A673 (cell line): ENCODE data around the gene TMEM125. TPM values are rescaled to one million over a fixed set of nuclear protein-coding genes. Genes with fewer than 3 reads are reported as not detected.

Source experiments
- BruUV-seq: library from RNA; stranded (reverse); fragments of 400-500 nt; replicated peaks from 2 replicates; lab custom pipeline; 2021; lab: Mats Ljungman, UMichigan
- CTCF ChIA-PET: fragments of 300-600 bp; sonication (Branson Sonifier 250); formaldehyde crosslinking; loops from one replicate; lab custom pipeline; 2022; ENCODE audit warnings: antibody characterized with exemption; lab: Charles Lee
- POLR2A ChIA-PET: fragments of 300-600 bp; sonication (Branson Sonifier 250); formaldehyde crosslinking; loops from one replicate; lab custom pipeline; 2022; ENCODE audit warnings: antibody characterized with exemption; ENCODE audit not compliant: low non-redundant PET; lab: Charles Lee
- DNase-seq: peaks from one replicate; pipeline ENCODE4 v3.0.0-alpha.2; 2015; ENCODE audit warnings: low spot score
- H3K27ac ChIP-seq: fragments of 200-600 bp; sonication (generic); 2 replicates; pipeline ENCODE4 v1.5.1; 2016; ENCODE audit warnings: mixed run types, low read depth, mild to moderate bottlenecking, mixed read lengths, antibody characterized with exemption, low read length; ENCODE audit not compliant: poor library complexity, severe bottlenecking
- H3K27me3 ChIP-seq: fragments of 200-600 bp; sonication (generic); replicated peaks from 2 replicates; pipeline ENCODE4 v1.6.1; 2017; ENCODE audit warnings: mixed run types, low read depth, mild to moderate bottlenecking, mixed read lengths, antibody characterized with exemption, low read length; ENCODE audit not compliant: insufficient read depth, poor library complexity
- H3K36me3 ChIP-seq: fragments of 200-600 bp; sonication (generic); 2 replicates; pipeline ENCODE4 v1.6.1; 2016; ENCODE audit warnings: mixed run types, mild to moderate bottlenecking, mixed read lengths, antibody characterized with exemption, low read length; ENCODE audit not compliant: insufficient read depth, poor library complexity, severe bottlenecking
- H3K4me1 ChIP-seq: fragments of 200-600 bp; sonication (generic); 2 replicates; pipeline ENCODE4 v1.6.1; 2017; ENCODE audit warnings: mixed run types, mild to moderate bottlenecking, mixed read lengths, antibody characterized with exemption, low read length; ENCODE audit not compliant: insufficient read depth, poor library complexity, severe bottlenecking
- H3K4me3 ChIP-seq: fragments of 200-600 bp; sonication (generic); 2 replicates; pipeline ENCODE4 v1.5.1; 2016; ENCODE audit warnings: low read depth, mixed run types, mild to moderate bottlenecking, mixed read lengths, low read length; ENCODE audit not compliant: poor library complexity, severe bottlenecking
- H3K9me3 ChIP-seq: fragments of 200-600 bp; sonication (generic); 2 replicates; pipeline ENCODE4 v1.6.1; 2016; ENCODE audit warnings: mixed run types, low read depth, mild to moderate bottlenecking, mixed read lengths, antibody characterized with exemption, low read length; ENCODE audit not compliant: poor library complexity, severe bottlenecking
- CTCF ChIP-seq: fragments of 300-800, 200-600 bp; sonication (generic); conservative IDR thresholded peaks from 2 replicates; pipeline ENCODE4 v1.5.1; 2017; ENCODE audit warnings: low read depth, mild to moderate bottlenecking, antibody characterized with exemption, low read length, moderate library complexity, mixed read lengths
- EZH2 ChIP-seq: fragments of 200-600 bp; sonication (generic); IDR thresholded peaks from 2 replicates; pipeline ENCODE4 v1.6.1; 2017; ENCODE audit warnings: borderline replicate concordance, low read depth, mild to moderate bottlenecking, mixed read lengths, antibody characterized with exemption, low read length; ENCODE audit not compliant: poor library complexity, severe bottlenecking
- intact Hi-C: fragments of 100-400 bp; cut with micrococcal nuclease; formaldehyde crosslinking; loops from one replicate; pipeline ENCODE4 v1.10.0; 2022; ENCODE audit not compliant: unreplicated experiment
- total RNA-seq: library from RNA; stranded (reverse); gene quantifications from 2 replicates; pipeline ENCODE4 v1.2.3, GENCODE V29; 2021

The TMEM125 gene
- total RNA-seq, 1 experiment from 2014 or later: not detected

- Histone ChIP-seq H3K9me3 (no peaks in the 10 kb centered on the region), H3K4me1 (no peaks in the 10 kb centered on the region), H3K27ac (no peak overlapping the region), H3K36me3 (no peaks in the 10 kb centered on the region), H3K4me3 (no peak overlapping the region), H3K27me3 (no peaks in the 10 kb centered on the region)
- TF ChIP-seq CTCF (no peak), EZH2 (no peak)
- intact Hi-C loops: no loop called here
- CTCF ChIA-PET: no interaction called here
- no TSS peak for BruUV-seq
- POLR2A ChIA-PET: no interaction called here
- no peak for DNase-seq
These were observed 44.5 kb downstream of the TMEM125 start for GRCh38 chr1:43314233-43314632.

- BruUV-seq: no TSS peak
- Histone ChIP-seq H3K9me3 (no peaks in the 10 kb centered on the region), H3K27ac (no peak overlapping the region), H3K4me3 (no peak overlapping the region), H3K4me1 (no peaks in the 10 kb centered on the region), H3K27me3 (no peaks in the 10 kb centered on the region), H3K36me3 (no peaks in the 10 kb centered on the region)
- TF ChIP-seq EZH2 (no peak), CTCF (no peak)
- CTCF ChIA-PET: no interaction called here
- POLR2A ChIA-PET: no interaction called here
- no peak for DNase-seq
- intact Hi-C loops: no loop called here
These were observed 45.7 kb downstream of the TMEM125 start for GRCh38 chr1:43315481-43315880.

DNA sequence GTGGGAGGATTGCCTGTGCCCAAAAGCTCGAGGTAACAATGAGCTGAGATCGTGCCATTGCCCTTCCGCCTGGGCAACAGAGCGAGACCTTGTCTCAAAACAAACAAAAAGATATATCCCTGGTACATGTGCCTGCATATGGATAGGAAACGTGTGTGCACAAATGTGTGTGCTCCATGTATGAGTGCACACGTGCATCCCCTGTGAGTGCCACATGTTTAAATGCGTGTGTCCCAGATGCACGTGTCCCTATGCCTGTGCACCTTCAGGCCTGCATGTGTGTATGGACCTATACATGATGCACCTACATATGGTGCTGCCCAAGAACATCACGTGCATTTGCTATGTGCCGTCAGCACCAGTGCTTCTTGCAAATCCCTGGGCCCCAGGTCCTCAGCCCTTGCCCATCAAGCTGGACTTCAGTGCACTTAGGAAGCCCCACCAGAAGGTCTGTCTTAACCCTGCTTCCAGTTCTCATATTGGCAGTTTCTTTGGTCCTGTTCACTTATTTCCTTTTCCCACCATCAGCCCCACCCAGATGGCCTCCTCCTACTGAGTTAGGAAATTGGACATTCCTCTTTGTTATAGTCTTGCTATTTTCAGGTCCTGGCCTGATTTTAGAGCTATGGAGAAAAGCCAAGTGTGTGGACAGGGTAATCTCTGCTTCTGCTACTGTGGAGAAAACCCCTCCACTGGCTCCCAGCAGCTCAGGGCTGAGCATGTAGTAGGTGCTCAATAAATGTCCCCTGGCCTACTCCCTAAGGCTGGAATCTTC, 46.4 kb downstream of the TMEM125 start:
- H3K36me3 ChIP-seq: no peaks in the 10 kb centered on the region
- BruUV-seq: no TSS peak
- no peaks in the 10 kb centered on the region for H3K4me1 ChIP-seq
- no peak overlapping the region for H3K4me3 ChIP-seq
- TF ChIP-seq CTCF (no peak), EZH2 (no peak)
- CTCF ChIA-PET: no interaction called here
- POLR2A ChIA-PET: no interaction called here
- no peak overlapping the region for H3K27ac ChIP-seq
- no peaks in the 10 kb centered on the region for H3K27me3 ChIP-seq
- H3K9me3 ChIP-seq: no peaks in the 10 kb centered on the region
- DNase-seq: no peak
- intact Hi-C loops: no loop called here
